ENCODE results near the gene FUZ. TPM values are rescaled to one million over a fixed set of nuclear protein-coding genes. Genes with fewer than 3 reads are reported as not detected.

The FUZ gene
- total and polyA plus RNA-seq, 2 of the 8 experiments (the other 6 are each of a cell fraction or from before 2014, with no cell fraction given), result 28.4 to 33.9 TPM

- H3K79me2 ChIP-seq (ENCODE audit: control insufficient read depth in 1 of 2, insufficient read depth in 2 of 2, low read length in 2 of 2), result no peaks in the 10 kb centered on the region
- H3K56ac ChIP-seq (replicated peaks; ENCODE audit: insufficient read length, low read depth, low read length), result no peak overlapping the region
- no peak overlapping the region for H3K4ac ChIP-seq (replicated peaks; ENCODE audit: insufficient read length, low read depth, low read length)
- H2BK12ac ChIP-seq (ENCODE audit: low read depth, low read length), result no peak overlapping the region
- H3K14ac ChIP-seq (ENCODE audit: insufficient read length), result no peak overlapping the region
- H3K27me3 ChIP-seq (replicated peaks in 1 of 4; ENCODE audit: control insufficient read depth in 3 of 4, extremely low read depth in 1 of 4, insufficient read depth in 3 of 4, low read length in 3 of 4), result no peaks in the 10 kb centered on the region
- no peak overlapping the region for H3K27ac ChIP-seq (ENCODE audit: low read depth, low read length)
- H3K23ac ChIP-seq (ENCODE audit: insufficient read length), result no peak overlapping the region
- no peak overlapping the region; a peak in 1 of 4 replicates for H3K4me2 ChIP-seq (ENCODE audit: insufficient read depth in 1 of 2, low read depth in 2 of 2, low read length in 2 of 2)
- no peak overlapping the region for H3K4me3 ChIP-seq (ENCODE audit: extremely low read depth in 1 of 4, insufficient read depth in 2 of 4, low read depth in 3 of 4, low read length in 4 of 4)
- H2AFZ ChIP-seq (ENCODE audit: low read length), result no peak overlapping the region
- 95% methylated on average over 6 of the region's 6 CpGs; no CpG with 5 or more reads in 1 of the 2 experiments for WGBS, 2 experiments (ENCODE audit: extremely low coverage in 1 of 2, insufficient coverage in 1 of 2, insufficient read length in 1 of 2, insufficient replicate concordance in 2 of 2, low coverage in 1 of 2, low lambda C conversion rate in 2 of 2, missing lambda C conversion rate in 1 of 2)
- ChIA-PET POLR2A (ENCODE audit: partially characterized antibody) (interaction anchor here (0.9 to 2.6 kb wide), 4 partner anchors 9 to 112 kb away, joined by 3 to 11 read pairs (median 4); partner anchors contain the start of gene FUZ), CTCF (ENCODE audit: partially characterized antibody) (interaction anchor here (1.4 to 2.6 kb wide), 3 partner anchors 10 to 53 kb away, joined by 3 to 19 read pairs (median 5); partner anchors contain the start of gene FUZ)
- H3K9me3 ChIP-seq (ENCODE audit: insufficient read depth in 2 of 2, low read depth in 1 of 2, low read length in 1 of 2), result no peaks in the 10 kb centered on the region
- H3K4me1 ChIP-seq (replicated peaks in 1 of 4; ENCODE audit: control insufficient read depth in 3 of 4, insufficient read depth in 4 of 4, low read length in 3 of 4), result peaks cover 4 to 19% (median 8%) of the 10 kb centered on the region in 4 experiments
- H2AK5ac ChIP-seq (ENCODE audit: low read depth, low read length), result no peak overlapping the region
- FAIRE-seq (no peak), DNase-seq (ENCODE audit: low read depth in 1 of 2, low spot score in 2 of 2) (no peak)
- no peak overlapping the region for H2BK20ac ChIP-seq (ENCODE audit: low read length)
- peaks cover 3% of the 10 kb centered on the region; the same call in 1 of the 2 replicates for H3K23me2 ChIP-seq (ENCODE audit: low read depth, low read length)
- no peak overlapping the region; a peak in 1 of 7 replicates for H3K9ac ChIP-seq (replicated peaks in 1 of 4; ENCODE audit: extremely low read depth in 1 of 4, low read depth in 3 of 4, low read length in 3 of 4)
- peaks cover 2 to 23% (median 9%) of the 10 kb centered on the region in 4 experiments for H3K36me3 ChIP-seq (ENCODE audit: control insufficient read depth in 2 of 4, insufficient read depth in 4 of 4, low read length in 3 of 4)
- no peak overlapping the region for H2BK15ac ChIP-seq (ENCODE audit: low read length)
- no peak overlapping the region for H4K5ac ChIP-seq (ENCODE audit: insufficient read length, low read depth, low read length)
- H4K20me1 ChIP-seq (replicated peaks in 1 of 2; ENCODE audit: control insufficient read depth in 1 of 2, insufficient read depth in 2 of 2, low read length in 2 of 2), result peaks cover 1 to 11% of the 10 kb centered on the region in 2 experiments
- H3K79me1 ChIP-seq (ENCODE audit: low read depth, low read length), result peaks cover 2% of the 10 kb centered on the region; the same call in 1 of the 2 replicates
- H2BK5ac ChIP-seq (ENCODE audit: low read depth, low read length), result no peak overlapping the region; the same call in 1 of the 2 replicates
- H4K91ac ChIP-seq (replicated peaks; ENCODE audit: insufficient read length, low read length), result no peak overlapping the region
- H3K18ac ChIP-seq (ENCODE audit: extremely low read depth, low read length), result no peak overlapping the region
- no peak overlapping the region for H4K8ac ChIP-seq (ENCODE audit: extremely low read depth, insufficient read depth, low read length)
- H2BK120ac ChIP-seq (replicated peaks; ENCODE audit: low read depth, low read length), result no peak overlapping the region
- TF ChIP-seq EP300 (IDR thresholded peaks at IDR 0.05; ENCODE audit: borderline replicate concordance in 1 of 2, low read depth in 2 of 2, low read length in 2 of 2), result no peak
- TF ChIP-seq SRF (IDR thresholded peaks at IDR 0.05; ENCODE audit: low read depth, low read length), result no peak
- TF ChIP-seq POU5F1 (IDR thresholded peaks at IDR 0.05; ENCODE audit: low read depth, low read length), result no peak
- TF ChIP-seq TEAD4 (IDR thresholded peaks at IDR 0.05; ENCODE audit: low read depth, low read length), result no peak
- TF ChIP-seq, protein P1, sequence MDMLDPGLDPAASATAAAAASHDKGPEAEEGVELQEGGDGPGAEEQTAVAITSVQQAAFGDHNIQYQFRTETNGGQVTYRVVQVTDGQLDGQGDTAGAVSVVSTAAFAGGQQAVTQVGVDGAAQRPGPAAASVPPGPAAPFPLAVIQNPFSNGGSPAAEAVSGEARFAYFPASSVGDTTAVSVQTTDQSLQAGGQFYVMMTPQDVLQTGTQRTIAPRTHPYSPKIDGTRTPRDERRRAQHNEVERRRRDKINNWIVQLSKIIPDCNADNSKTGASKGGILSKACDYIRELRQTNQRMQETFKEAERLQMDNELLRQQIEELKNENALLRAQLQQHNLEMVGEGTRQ (IDR thresholded peaks at IDR 0.05; ENCODE audit: low read length), result no peak
- TF ChIP-seq RBBP5 (IDR thresholded peaks at IDR 0.05; ENCODE audit: borderline replicate concordance, low read depth, low read length), result no peak
Measured at GRCh38 chr19:49803529-49803856, 9.6 kb downstream of the FUZ start.

Measured in H1 (cell line).